IMR-90 (cell line): ENCODE measurements around the gene MORC2. TPM values are rescaled to one million over a fixed set of nuclear protein-coding genes. Genes with fewer than 3 reads are reported as not detected.

ENCODE experiments used
- ATAC-seq: fragments of 200-7000 bp; cut with Tn5 transposase; 2 replicates; pipeline ENCODE4 v1.9.1; 2020; ENCODE audit warnings: low read depth, mild to moderate bottlenecking, moderate library complexity
- BruUV-seq: library from RNA; stranded (reverse); fragments of 400-500 nt; replicated peaks from 2 replicates; lab custom pipeline; 2021; lab: Mats Ljungman, UMichigan
- CTCF ChIA-PET: fragments of 300-600 bp; formaldehyde crosslinking; extraction: SDS; loops from one replicate; lab custom pipeline; 2021; ENCODE audit warnings: antibody characterized with exemption; lab: Yijun Ruan, JAX
- POLR2A ChIA-PET: fragments of 300-600 bp; sonication (Branson Sonifier 250); formaldehyde crosslinking; loops from one replicate; lab custom pipeline; 2022; ENCODE audit warnings: antibody characterized with exemption; ENCODE audit not compliant: unreplicated experiment; lab: Charles Lee
- DNase-seq: peaks from one replicate; pipeline ENCODE4 v3.0.0; 2013
- H2AFZ ChIP-seq: replicated peaks from 2 replicates; pipeline ENCODE3; 2013; ENCODE audit warnings: low read length, mild to moderate bottlenecking; ENCODE audit not compliant: poor library complexity
- H2AK5ac ChIP-seq: 2 replicates; pipeline ENCODE4 v1.6.1; 2013; ENCODE audit warnings: low read depth, low read length, inconsistent platforms
- H2AK9ac ChIP-seq: replicated peaks from 2 replicates; pipeline ENCODE3; 2013; ENCODE audit warnings: mild to moderate bottlenecking, low read depth, low read length, moderate library complexity; ENCODE audit not compliant: poor library complexity
- H2BK120ac ChIP-seq: 2 replicates; pipeline ENCODE4 v1.6.1; 2013; ENCODE audit warnings: low read depth, low read length, inconsistent platforms
- H2BK15ac ChIP-seq: 3 replicates; pipeline ENCODE4 v1.6.1; 2013; ENCODE audit warnings: low read depth, low read length, inconsistent platforms
- H2BK20ac ChIP-seq: 2 replicates; pipeline ENCODE4 v1.6.1; 2013; ENCODE audit warnings: low read depth, mild to moderate bottlenecking, inconsistent platforms, low read length, moderate library complexity
- H2BK5ac ChIP-seq: 2 replicates; pipeline ENCODE4 v1.6.1; 2013; ENCODE audit warnings: mild to moderate bottlenecking, low read depth, low read length, inconsistent platforms; ENCODE audit not compliant: poor library complexity, severe bottlenecking
- H3K14ac ChIP-seq: replicated peaks from 2 replicates; pipeline ENCODE4 v1.6.1; 2013; ENCODE audit warnings: low read depth, low read length, inconsistent platforms
- H3K18ac ChIP-seq: 2 replicates; pipeline ENCODE4 v1.6.1; 2013; ENCODE audit warnings: low read depth, low read length, control low read depth
- H3K23ac ChIP-seq: 2 replicates; pipeline ENCODE4 v1.6.1; 2013; ENCODE audit warnings: low read depth, low read length, inconsistent platforms
- H3K27ac ChIP-seq: 2 replicates; pipeline ENCODE4 v1.5.1; 2013; ENCODE audit warnings: mild to moderate bottlenecking, control low read depth, low read length; ENCODE audit not compliant: insufficient read depth
- H3K27me3 ChIP-seq: 2 replicates; pipeline ENCODE4 v1.6.1; 2013; ENCODE audit warnings: low read length; ENCODE audit not compliant: control insufficient read depth, insufficient read depth
- H3K36me3 ChIP-seq: 2 replicates; pipeline ENCODE4 v1.6.1; 2013; ENCODE audit warnings: low read length, mixed read lengths; ENCODE audit not compliant: control insufficient read depth, insufficient read depth
- H3K4ac ChIP-seq: 2 replicates; pipeline ENCODE4 v1.6.1; 2013; ENCODE audit warnings: low read depth, low read length, inconsistent platforms
- H3K4me1 ChIP-seq: 2 replicates; pipeline ENCODE4 v1.6.1; 2013; ENCODE audit warnings: low read length, mixed read lengths; ENCODE audit not compliant: control insufficient read depth, insufficient read depth
- H3K4me2 ChIP-seq: 2 replicates; pipeline ENCODE4 v1.6.1; 2013; ENCODE audit warnings: low read depth, mild to moderate bottlenecking, control low read depth, low read length, moderate library complexity
- H3K4me3 ChIP-seq: 2 replicates; pipeline ENCODE4 v1.5.1; 2013; ENCODE audit warnings: low read depth, mild to moderate bottlenecking, control low read depth, low read length, moderate library complexity; ENCODE audit not compliant: insufficient read depth
- H3K56ac ChIP-seq: 2 replicates; pipeline ENCODE4 v1.6.1; 2013; ENCODE audit warnings: low read length, inconsistent platforms; ENCODE audit not compliant: insufficient read depth; ENCODE audit errors: extremely low read depth
- H3K79me1 ChIP-seq, 2 experiments: 2 replicates each; pipeline ENCODE4 v1.6.1; 2013; ENCODE audit warnings: low read length in 2 of 2, inconsistent platforms in 1 of 2, low read depth in 1 of 2
- H3K9ac ChIP-seq: 2 replicates; pipeline ENCODE4 v1.6.1; 2013; ENCODE audit warnings: low read depth, low read length, control low read depth
- H3K9me1 ChIP-seq: 2 replicates; pipeline ENCODE4 v1.6.1; 2013; ENCODE audit warnings: low read length, inconsistent platforms; ENCODE audit not compliant: insufficient read depth
- H3K9me3 ChIP-seq: 2 replicates; pipeline ENCODE4 v1.6.1; 2013; ENCODE audit warnings: low read length; ENCODE audit not compliant: control insufficient read depth, insufficient read depth
- H4K20me1 ChIP-seq: 2 replicates; pipeline ENCODE4 v1.6.1; 2013; ENCODE audit warnings: low read length, inconsistent platforms; ENCODE audit not compliant: insufficient read depth
- H4K5ac ChIP-seq: 2 replicates; pipeline ENCODE4 v1.6.1; 2013; ENCODE audit warnings: mild to moderate bottlenecking, low read depth, low read length, control low read depth
- H4K8ac ChIP-seq, 2 experiments: 2 replicates each; pipeline ENCODE4 v1.6.1; 2013; ENCODE audit warnings: low read depth in 2 of 2, low read length in 2 of 2, control low read depth in 1 of 2, inconsistent platforms in 1 of 2
- H4K91ac ChIP-seq: 2 replicates; pipeline ENCODE4 v1.6.1; 2013; ENCODE audit warnings: low read depth, low read length, inconsistent platforms; ENCODE audit not compliant: insufficient read depth
- BHLHE40 ChIP-seq: fragments of 150-350 bp; IDR thresholded peaks from 2 replicates; pipeline ENCODE4 v1.6.1; 2016; ENCODE audit warnings: mild to moderate bottlenecking, low read depth, low read length
- CEBPB ChIP-seq: IDR thresholded peaks from 2 replicates; pipeline ENCODE4 v1.6.1; 2012; ENCODE audit warnings: low read depth, low read length, improper control_type of control experiment
- CHD1 ChIP-seq: IDR thresholded peaks from 2 replicates; pipeline ENCODE4 v1.6.1; 2012; ENCODE audit warnings: low read depth, low read length, improper control_type of control experiment
- ELK1 ChIP-seq: fragments of 150-350 bp; IDR thresholded peaks from 2 replicates; pipeline ENCODE4 v1.6.1; 2016; ENCODE audit warnings: low read depth, mild to moderate bottlenecking, low read length, moderate library complexity, borderline replicate concordance
- FOS ChIP-seq: fragments of 150-350 bp; IDR thresholded peaks from 2 replicates; pipeline ENCODE4 v1.6.1; 2016; ENCODE audit warnings: low read depth, low read length
- MAFK ChIP-seq: IDR thresholded peaks from 2 replicates; pipeline ENCODE4 v1.6.1; 2012; ENCODE audit warnings: low read depth, low read length, improper control_type of control experiment
- MAZ ChIP-seq: IDR thresholded peaks from 2 replicates; pipeline ENCODE4 v1.6.1; 2012; ENCODE audit warnings: low read depth, mild to moderate bottlenecking, low read length, improper control_type of control experiment, moderate library complexity, borderline replicate concordance
- MXI1 ChIP-seq: IDR thresholded peaks from 2 replicates; pipeline ENCODE4 v1.6.1; 2012; ENCODE audit warnings: low read depth, mild to moderate bottlenecking, low read length, moderate library complexity, borderline replicate concordance
- POLR2A ChIP-seq: IDR thresholded peaks from 2 replicates; pipeline ENCODE4 v1.6.1; 2012; ENCODE audit warnings: mild to moderate bottlenecking, low read depth, low read length
- RCOR1 ChIP-seq: IDR thresholded peaks from 2 replicates; pipeline ENCODE4 v1.6.1; 2012; ENCODE audit warnings: mild to moderate bottlenecking, low read length, improper control_type of control experiment; ENCODE audit not compliant: insufficient replicate concordance
- RFX5 ChIP-seq: IDR thresholded peaks from 2 replicates; pipeline ENCODE4 v1.8.0; 2012; ENCODE audit warnings: low read depth, mild to moderate bottlenecking, low read length, moderate library complexity
- SMC3 ChIP-seq: fragments of 150-350 bp; IDR thresholded peaks from 2 replicates; pipeline ENCODE4 v1.6.1; 2016; ENCODE audit warnings: low read depth, mild to moderate bottlenecking, antibody characterized with exemption, low read length, moderate library complexity
- WGBS, 2 experiments: methylation state at CpG; one replicate each; pipeline versions ENCODE4 v1.1.5 to v1.1.7; 2013; ENCODE audit warnings: missing lambda C conversion rate in 2 of 2; ENCODE audit not compliant: insufficient read length in 1 of 2; ENCODE audit errors: extremely low coverage in 2 of 2; 5-methylcytosine and 5-hydroxymethylcytosine counted together
- dilution Hi-C: fragments of 300-500 bp; cut with HindIII; formaldehyde crosslinking; loops from one replicate; pipeline ENCODE4 v1.14.3; 2018; ENCODE audit warnings: low sequenced_read_pairs; ENCODE audit not compliant: unreplicated experiment
- in situ Hi-C: fragments of 300-500 bp; cut with MboI; formaldehyde crosslinking; loops from 3 replicates; pipeline ENCODE4 v1.14.3; 2019; ENCODE audit warnings: low sequenced_read_pairs, inconsistent platforms, mixed read lengths
- intact Hi-C: fragments of 100-400 bp; cut with micrococcal nuclease; formaldehyde crosslinking; loops from 2 replicates; pipeline ENCODE4 v1.10.0; 2022
- polyA plus RNA-seq, 3 experiments: library from polyadenylated mRNA; depleted of rRNA; stranded (reverse); fragments of >200 nt; gene quantifications; 2 replicates each; pipeline ENCODE4 v1.2.3, GENCODE V29; 2012; ENCODE audit warnings: low replicate concordance in 1 of 3
- total RNA-seq: library from RNA; depleted of rRNA; stranded (reverse); fragments of >200 nt; gene quantifications from 2 replicates; pipeline ENCODE4 v1.2.3, GENCODE V29; 2012
- TF ChIP-seq, protein P1 (sequence below): conservative IDR thresholded peaks from 2 replicates; pipeline ENCODE4 v1.5.1; 2012; ENCODE audit warnings: mild to moderate bottlenecking, low read depth, low read length, improper control_type of control experiment
- TF ChIP-seq, protein P2 (sequence below): fragments of 150-350 bp; IDR thresholded peaks from 2 replicates; pipeline ENCODE4 v1.6.1; 2017; ENCODE audit warnings: mild to moderate bottlenecking, antibody characterized with exemption, low read length, low read depth

The MORC2 gene
- total and polyA plus RNA-seq, 2 of the 4 experiments (the other 2 are of a cell fraction) = 15.8 to 24.7 TPM

DNA sequence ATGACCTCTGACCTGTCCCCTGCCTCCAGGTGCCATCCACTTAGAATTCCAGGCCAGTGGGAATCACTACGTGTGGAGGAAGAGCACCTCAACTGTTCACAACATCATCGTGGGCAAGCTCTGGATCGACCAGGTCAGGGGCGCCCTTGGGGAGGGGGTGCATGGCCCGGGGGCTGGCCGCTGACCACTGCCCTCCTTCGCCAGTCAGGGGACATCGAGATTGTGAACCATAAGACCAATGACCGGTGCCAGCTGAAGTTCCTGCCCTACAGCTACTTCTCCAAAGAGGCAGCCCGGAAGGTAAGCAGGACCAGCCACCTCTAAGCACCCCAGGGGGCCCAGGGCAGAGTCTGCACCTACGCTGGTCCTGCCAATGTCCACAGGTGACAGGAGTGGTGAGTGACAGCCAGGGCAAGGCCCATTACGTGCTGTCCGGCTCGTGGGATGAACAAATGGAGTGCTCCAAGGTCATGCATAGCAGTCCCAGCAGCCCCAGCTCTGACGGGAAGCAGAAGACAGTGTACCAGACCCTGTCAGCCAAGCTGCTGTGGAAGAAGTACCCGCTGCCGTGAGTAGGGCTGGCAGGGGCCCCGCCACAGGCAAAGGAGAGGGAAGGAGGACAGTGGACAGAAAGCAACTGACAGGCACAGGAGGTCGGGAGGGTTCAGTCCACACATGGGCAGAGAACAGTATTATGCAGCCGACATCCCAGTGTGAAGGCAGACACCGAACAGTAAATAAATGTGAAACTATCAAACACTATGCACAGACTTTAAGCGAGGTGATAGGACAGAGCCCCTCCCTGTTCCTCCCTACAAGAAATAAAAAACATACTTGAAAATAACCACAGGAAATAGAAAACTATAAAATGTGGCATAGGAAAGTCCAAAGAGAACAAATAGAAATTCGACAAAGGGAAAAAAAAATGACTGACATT is 74.9 kb downstream of the MORC2 start:
- Histone ChIP-seq H3K27me3 (no peaks in the 10 kb centered on the region), H2BK20ac (no peak overlapping the region), H3K9me1 (no peaks in the 10 kb centered on the region), H3K23ac (no peak overlapping the region), H3K56ac (no peak overlapping the region), H4K20me1 (0 out of 2 replicates have a peak, but pooled peaks cover 3% of the 10 kb centered on the region), H3K4me3 (no peak overlapping the region), H2AK9ac (no peak overlapping the region), H3K27ac (no peak overlapping the region), H3K4me2 (no peak overlapping the region), H3K14ac (no peak overlapping the region), H2AK5ac (no peak overlapping the region), H3K4ac (no peak overlapping the region), H3K18ac (no peak overlapping the region), H3K36me3 (no peaks in the 10 kb centered on the region), H3K79me1 (no peaks in the 10 kb centered on the region), H2BK15ac (no peak overlapping the region), H2BK5ac (no peak overlapping the region), H4K8ac (no peak overlapping the region), H4K91ac (no peak overlapping the region), H3K9ac (no peak overlapping the region), H2BK120ac (no peak overlapping the region), H2AFZ (no peak overlapping the region), H3K9me3 (no peaks in the 10 kb centered on the region), H3K4me1 (no peaks in the 10 kb centered on the region), H4K5ac (no peak overlapping the region)
- WGBS, 2 experiments = 76% methylated on average over 8 of the region's 23 CpGs; no CpG with 5 or more reads in 1 of the 2 experiments
- no peak for ATAC-seq
- no peak for DNase-seq
- POLR2A ChIA-PET = no interaction called here
- dilution Hi-C loops (no loop called here), intact Hi-C loops (no loop called here), in situ Hi-C loops (no loop called here)
- BruUV-seq = no TSS peak
- CTCF ChIA-PET = interaction anchor here (0.6 kb wide), 1 partner anchor 289 kb away, joined by 3 read pairs; no protein-coding TSS in a partner anchor
- TF ChIP-seq SMC3 = no peak
- TF ChIP-seq, protein P1, sequence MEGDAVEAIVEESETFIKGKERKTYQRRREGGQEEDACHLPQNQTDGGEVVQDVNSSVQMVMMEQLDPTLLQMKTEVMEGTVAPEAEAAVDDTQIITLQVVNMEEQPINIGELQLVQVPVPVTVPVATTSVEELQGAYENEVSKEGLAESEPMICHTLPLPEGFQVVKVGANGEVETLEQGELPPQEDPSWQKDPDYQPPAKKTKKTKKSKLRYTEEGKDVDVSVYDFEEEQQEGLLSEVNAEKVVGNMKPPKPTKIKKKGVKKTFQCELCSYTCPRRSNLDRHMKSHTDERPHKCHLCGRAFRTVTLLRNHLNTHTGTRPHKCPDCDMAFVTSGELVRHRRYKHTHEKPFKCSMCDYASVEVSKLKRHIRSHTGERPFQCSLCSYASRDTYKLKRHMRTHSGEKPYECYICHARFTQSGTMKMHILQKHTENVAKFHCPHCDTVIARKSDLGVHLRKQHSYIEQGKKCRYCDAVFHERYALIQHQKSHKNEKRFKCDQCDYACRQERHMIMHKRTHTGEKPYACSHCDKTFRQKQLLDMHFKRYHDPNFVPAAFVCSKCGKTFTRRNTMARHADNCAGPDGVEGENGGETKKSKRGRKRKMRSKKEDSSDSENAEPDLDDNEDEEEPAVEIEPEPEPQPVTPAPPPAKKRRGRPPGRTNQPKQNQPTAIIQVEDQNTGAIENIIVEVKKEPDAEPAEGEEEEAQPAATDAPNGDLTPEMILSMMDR = no peak
- TF ChIP-seq CEBPB = no peak
- TF ChIP-seq MAZ = no peak
- no peak for TF ChIP-seq MAFK
- TF ChIP-seq RCOR1 = no peak
- no peak for TF ChIP-seq CHD1
- no peak for TF ChIP-seq BHLHE40
- TF ChIP-seq POLR2A = no peak
- TF ChIP-seq RFX5 = no peak
- TF ChIP-seq MXI1 = no peak
- no peak for TF ChIP-seq FOS
- TF ChIP-seq, protein P2, sequence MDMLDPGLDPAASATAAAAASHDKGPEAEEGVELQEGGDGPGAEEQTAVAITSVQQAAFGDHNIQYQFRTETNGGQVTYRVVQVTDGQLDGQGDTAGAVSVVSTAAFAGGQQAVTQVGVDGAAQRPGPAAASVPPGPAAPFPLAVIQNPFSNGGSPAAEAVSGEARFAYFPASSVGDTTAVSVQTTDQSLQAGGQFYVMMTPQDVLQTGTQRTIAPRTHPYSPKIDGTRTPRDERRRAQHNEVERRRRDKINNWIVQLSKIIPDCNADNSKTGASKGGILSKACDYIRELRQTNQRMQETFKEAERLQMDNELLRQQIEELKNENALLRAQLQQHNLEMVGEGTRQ = no peak
- TF ChIP-seq ELK1 = no peak
